ENCODE results near the gene EBP. TPM values are rescaled to one million over a fixed set of nuclear protein-coding genes. Genes with fewer than 3 reads are reported as not detected.

EBP gene
- total and polyA plus RNA-seq, 2 of the 8 experiments (the other 6 are each of a cell fraction or from before 2014, with no cell fraction given): 143 to 286 TPM

GRCh38 chrX:48472851-48473703 is 48.5 kb upstream of the EBP start:
- FAIRE-seq (no peak), DNase-seq (ENCODE audit: low read depth in 1 of 2, low spot score in 2 of 2) (no peak)
- Histone ChIP-seq H3K4me3 (ENCODE audit: extremely low read depth in 1 of 4, insufficient read depth in 2 of 4, low read depth in 3 of 4, low read length in 4 of 4) (peak overlapping the region in 1 of 4 experiments; percentile 37; a peak in 1 of 8 replicates), H3K56ac (replicated peaks; ENCODE audit: insufficient read length, low read depth, low read length) (no peak overlapping the region), H3K9ac (replicated peaks in 1 of 4; ENCODE audit: extremely low read depth in 1 of 4, low read depth in 3 of 4, low read length in 3 of 4) (no peak overlapping the region), H3K14ac (ENCODE audit: insufficient read length) (no peak overlapping the region), H3K79me2 (ENCODE audit: control insufficient read depth in 1 of 2, insufficient read depth in 2 of 2, low read length in 2 of 2) (peaks cover 0 to 24% of the 10 kb centered on the region in 2 experiments; a peak in 2 of 4 replicates), H2AK5ac (ENCODE audit: low read depth, low read length) (no peak overlapping the region), H3K36me3 (ENCODE audit: control insufficient read depth in 2 of 4, insufficient read depth in 4 of 4, low read length in 3 of 4) (no peaks in the 10 kb centered on the region), H3K79me1 (ENCODE audit: low read depth, low read length) (no peaks in the 10 kb centered on the region), H3K27ac (ENCODE audit: low read depth, low read length) (no peak overlapping the region; the same call in 1 of the 2 replicates), H4K20me1 (replicated peaks in 1 of 2; ENCODE audit: control insufficient read depth in 1 of 2, insufficient read depth in 2 of 2, low read length in 2 of 2) (peaks cover 0 to 6% of the 10 kb centered on the region in 2 experiments), H3K4ac (replicated peaks; ENCODE audit: insufficient read length, low read depth, low read length) (no peak overlapping the region), H2BK20ac (ENCODE audit: low read length) (no peak overlapping the region), H2BK12ac (ENCODE audit: low read depth, low read length) (peak overlapping the region; percentile 43; the same call in 1 of the 2 replicates), H3K4me1 (replicated peaks in 1 of 4; ENCODE audit: control insufficient read depth in 3 of 4, insufficient read depth in 4 of 4, low read length in 3 of 4) (peaks cover 5 to 15% (median 11%) of the 10 kb centered on the region in 4 experiments), H4K8ac (ENCODE audit: extremely low read depth, insufficient read depth, low read length) (no peak overlapping the region), H3K9me3 (ENCODE audit: insufficient read depth in 2 of 2, low read depth in 1 of 2, low read length in 1 of 2) (no peaks in the 10 kb centered on the region), H3K23me2 (ENCODE audit: low read depth, low read length) (peaks cover 3% of the 10 kb centered on the region; the same call in 1 of the 2 replicates), H2BK120ac (replicated peaks; ENCODE audit: low read depth, low read length) (no peak overlapping the region), H3K18ac (ENCODE audit: extremely low read depth, low read length) (no peak overlapping the region), H2AFZ (ENCODE audit: low read length) (no peak overlapping the region), H3K23ac (ENCODE audit: insufficient read length) (no peak overlapping the region), H3K4me2 (ENCODE audit: insufficient read depth in 1 of 2, low read depth in 2 of 2, low read length in 2 of 2) (peak overlapping the region; percentile 9 to 54; a peak in 2 of 4 replicates), H2BK5ac (ENCODE audit: low read depth, low read length) (peak overlapping the region; percentile 44; the same call in 1 of the 2 replicates), H3K27me3 (replicated peaks in 1 of 4; ENCODE audit: control insufficient read depth in 3 of 4, extremely low read depth in 1 of 4, insufficient read depth in 3 of 4, low read length in 3 of 4) (no peaks in the 10 kb centered on the region), H4K5ac (ENCODE audit: insufficient read length, low read depth, low read length) (no peak overlapping the region), H4K91ac (replicated peaks; ENCODE audit: insufficient read length, low read length) (no peak overlapping the region), H2BK15ac (ENCODE audit: low read length) (no peak overlapping the region)
- whole genome bisulfite sequencing, 2 experiments (ENCODE audit: extremely low coverage in 1 of 2, insufficient coverage in 1 of 2, insufficient read length in 1 of 2, insufficient replicate concordance in 2 of 2, low coverage in 1 of 2, low lambda C conversion rate in 2 of 2, missing lambda C conversion rate in 1 of 2): 45% methylated on average over 11 of the region's 12 CpGs; no CpG with 5 or more reads in 1 of the 2 experiments
- POLR2A ChIA-PET (ENCODE audit: partially characterized antibody): interaction anchor here (1.0 to 1.8 kb wide), 3 partner anchors 10 to 35 kb away, joined by 3 to 4 read pairs (median 3); no protein-coding TSS in a partner anchor
- CTCF ChIA-PET (ENCODE audit: partially characterized antibody): interaction anchor here (2.0 kb wide), 1 partner anchor 21 kb away, joined by 9 read pairs; no protein-coding TSS in a partner anchor
- TF ChIP-seq BACH1 (IDR thresholded peaks at IDR 0.05; ENCODE audit: low read length): no peak
- no peak for TF ChIP-seq GABPA (IDR thresholded peaks at IDR 0.05; ENCODE audit: borderline replicate concordance, insufficient read depth, low read length)
- TF ChIP-seq GTF2F1 (IDR thresholded peaks at IDR 0.05; ENCODE audit: borderline replicate concordance, low read depth, low read length): no peak
- TF ChIP-seq CHD2 (IDR thresholded peaks at IDR 0.05; ENCODE audit: low read length): no peak
- TF ChIP-seq CBX5 (IDR thresholded peaks at IDR 0.05; ENCODE audit: low read depth, low read length): no peak
